HepG2 (cell line): Measurements from ENCODE around the gene ADAT3. TPM values are rescaled to one million over a fixed set of nuclear protein-coding genes. Genes with fewer than 3 reads are reported as not detected.

Experiments
- BHLHE40 ChIP-seq: IDR thresholded peaks from 2 replicates; pipeline ENCODE4 v1.6.1; 2011; ENCODE audit warnings: low read length, improper control_type of control experiment
- ELF4 ChIP-seq: sonication (generic); formaldehyde crosslinking; IDR thresholded peaks from 2 replicates; pipeline ENCODE4 v1.5.0; 2020; ENCODE audit warnings: missing genetic modification reagents, mild to moderate bottlenecking, moderate library complexity, borderline replicate concordance
- GPN1 ChIP-seq: sonication (generic); formaldehyde crosslinking; IDR thresholded peaks from 2 replicates; pipeline ENCODE4 v1.5.1; 2020; ENCODE audit warnings: missing genetic modification reagents, borderline replicate concordance
- HOXA7 ChIP-seq: sonication (generic); formaldehyde crosslinking; IDR thresholded peaks from 2 replicates; pipeline ENCODE4 v1.8.1; 2022; ENCODE audit warnings: mild to moderate bottlenecking, missing genetic modification reagents, moderate library complexity
- KDM5B ChIP-seq: sonication (generic); formaldehyde crosslinking; IDR thresholded peaks from 2 replicates; pipeline ENCODE4 v1.4.0; 2020; ENCODE audit warnings: missing genetic modification reagents, mild to moderate bottlenecking, borderline replicate concordance
- MXD4 ChIP-seq: IDR thresholded peaks from 2 replicates; pipeline ENCODE4 v1.6.1; 2016; ENCODE audit warnings: mild to moderate bottlenecking, missing biosample characterization, missing genetic modification reagents
- RBM39 ChIP-seq: fragments of 200-400 bp; formaldehyde crosslinking; IDR thresholded peaks from one replicate; pipeline ENCODE4 v1.6.1; 2018; ENCODE audit warnings: antibody characterized with exemption, mild to moderate bottlenecking, low read depth, low read length; ENCODE audit not compliant: poor library complexity, severe bottlenecking
- RNF2 ChIP-seq: fragments of 450-650 bp; conservative IDR thresholded peaks from 2 replicates; pipeline ENCODE4 v1.6.1; 2016; ENCODE audit warnings: low read depth
- SNAPC5 ChIP-seq: sonication (generic); formaldehyde crosslinking; IDR thresholded peaks from 2 replicates; pipeline ENCODE4 v1.8.1; 2023; ENCODE audit warnings: mild to moderate bottlenecking, missing genetic modification reagents, borderline replicate concordance
- ZBTB34 ChIP-seq: sonication (generic); formaldehyde crosslinking; IDR thresholded peaks from 2 replicates; pipeline ENCODE4 v1.8.0; 2022; ENCODE audit warnings: mild to moderate bottlenecking, missing genetic modification reagents
- ZBTB8A ChIP-seq: sonication (generic); formaldehyde crosslinking; IDR thresholded peaks from 2 replicates; pipeline ENCODE4 v1.4.0; 2020; ENCODE audit warnings: mild to moderate bottlenecking, low read depth, missing genetic modification reagents, borderline replicate concordance
- ZMAT3 ChIP-seq: sonication (generic); formaldehyde crosslinking; conservative IDR thresholded peaks from 2 replicates; pipeline ENCODE4 v1.7.0; 2021; ENCODE audit warnings: missing genetic modification reagents
- ZNF382 ChIP-seq: sonication (generic); formaldehyde crosslinking; IDR thresholded peaks from 2 replicates; pipeline ENCODE4 v1.5.0; 2020; ENCODE audit warnings: missing genetic modification reagents, mild to moderate bottlenecking, borderline replicate concordance
- ZNF615 ChIP-seq: sonication (generic); formaldehyde crosslinking; IDR thresholded peaks from 2 replicates; pipeline ENCODE4 v1.5.0; 2020; ENCODE audit warnings: mild to moderate bottlenecking, missing genetic modification reagents, borderline replicate concordance
- ZNF687 ChIP-seq: sonication (generic); formaldehyde crosslinking; IDR thresholded peaks from 2 replicates; pipeline ENCODE4 v1.5.1; 2020; ENCODE audit warnings: mild to moderate bottlenecking, missing genetic modification reagents, moderate library complexity
- ZNF703 ChIP-seq: sonication (generic); formaldehyde crosslinking; IDR thresholded peaks from 2 replicates; pipeline ENCODE4 v1.5.1; 2020; ENCODE audit warnings: missing genetic modification reagents, mild to moderate bottlenecking, moderate library complexity, borderline replicate concordance
- polyA plus RNA-seq, 8 experiments: library from polyadenylated mRNA; depleted of rRNA in 3 of 8; stranded (reverse) in 7 of 8; unstranded in 1 of 8; fragments of >200 nt; fragmentation: Illumina TruSeq in 4 of 8; extraction: Trizol in 4 of 8; gene quantifications; 2 replicates each; pipeline versions ENCODE4 v1.2.1 to v1.2.3, GENCODE V29; 2011 to 2016; ENCODE audit warnings: low read depth in 4 of 8, missing spikeins in 1 of 8, mixed read lengths in 1 of 8; ENCODE audit not compliant: insufficient read depth in 1 of 8
- total RNA-seq, 5 experiments: library from RNA; depleted of rRNA; stranded (reverse); fragments of >200 nt; fragmentation: Illumina TruSeq; extraction: Trizol; gene quantifications; 2 replicates each; pipeline ENCODE4 v1.2.3, GENCODE V29; 2016; ENCODE audit warnings: low read depth in 1 of 5
- TF ChIP-seq, protein P1 (sequence below): sonication (generic); formaldehyde crosslinking; IDR thresholded peaks from 2 replicates; pipeline ENCODE4 v1.4.0; 2020; ENCODE audit warnings: missing genetic modification reagents
- TF ChIP-seq, protein P2 (sequence below): sonication (generic); formaldehyde crosslinking; IDR thresholded peaks from 2 replicates; pipeline ENCODE4 v1.9.0; 2022; ENCODE audit warnings: low read depth, missing genetic modification reagents

Gene ADAT3
- total and polyA plus RNA-seq, 2 of the 13 experiments (the other 11 are each of a cell fraction or from before 2014, with no cell fraction given): 0.95 to 3.5 TPM

- TF ChIP-seq KDM5B (CRISPR knock-in tag) (no peak; the same call in 1 of the 2 replicates), ZBTB34 (CRISPR knock-in tag) (no peak), RNF2 (no peak), HOXA7 (CRISPR knock-in tag) (no peak), ELF4 (CRISPR knock-in tag) (no peak), ZMAT3 (CRISPR knock-in tag) (no peak; the same call in 1 of the 2 replicates), ZNF703 (no peak), MXD4 (CRISPR knock-in tag) (peak; percentile 97), GPN1 (CRISPR knock-in tag) (no peak), ZBTB8A (CRISPR knock-in tag) (no peak), ZNF382 (CRISPR knock-in tag) (no peak), RBM39 (no peak), BHLHE40 (peak; percentile 86), SNAPC5 (CRISPR knock-in tag) (no peak), ZNF615 (no peak), ZNF687 (CRISPR knock-in tag) (peak; percentile 61)
- TF ChIP-seq, protein P1, sequence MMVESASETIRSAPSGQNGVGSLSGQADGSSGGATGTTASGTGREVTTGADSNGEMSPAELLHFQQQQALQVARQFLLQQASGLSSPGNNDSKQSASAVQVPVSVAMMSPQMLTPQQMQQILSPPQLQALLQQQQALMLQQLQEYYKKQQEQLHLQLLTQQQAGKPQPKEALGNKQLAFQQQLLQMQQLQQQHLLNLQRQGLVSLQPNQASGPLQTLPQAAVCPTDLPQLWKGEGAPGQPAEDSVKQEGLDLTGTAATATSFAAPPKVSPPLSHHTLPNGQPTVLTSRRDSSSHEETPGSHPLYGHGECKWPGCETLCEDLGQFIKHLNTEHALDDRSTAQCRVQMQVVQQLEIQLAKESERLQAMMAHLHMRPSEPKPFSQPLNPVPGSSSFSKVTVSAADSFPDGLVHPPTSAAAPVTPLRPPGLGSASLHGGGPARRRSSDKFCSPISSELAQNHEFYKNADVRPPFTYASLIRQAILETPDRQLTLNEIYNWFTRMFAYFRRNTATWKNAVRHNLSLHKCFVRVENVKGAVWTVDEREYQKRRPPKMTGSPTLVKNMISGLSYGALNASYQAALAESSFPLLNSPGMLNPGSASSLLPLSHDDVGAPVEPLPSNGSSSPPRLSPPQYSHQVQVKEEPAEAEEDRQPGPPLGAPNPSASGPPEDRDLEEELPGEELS: no peak
- TF ChIP-seq, protein P2, sequence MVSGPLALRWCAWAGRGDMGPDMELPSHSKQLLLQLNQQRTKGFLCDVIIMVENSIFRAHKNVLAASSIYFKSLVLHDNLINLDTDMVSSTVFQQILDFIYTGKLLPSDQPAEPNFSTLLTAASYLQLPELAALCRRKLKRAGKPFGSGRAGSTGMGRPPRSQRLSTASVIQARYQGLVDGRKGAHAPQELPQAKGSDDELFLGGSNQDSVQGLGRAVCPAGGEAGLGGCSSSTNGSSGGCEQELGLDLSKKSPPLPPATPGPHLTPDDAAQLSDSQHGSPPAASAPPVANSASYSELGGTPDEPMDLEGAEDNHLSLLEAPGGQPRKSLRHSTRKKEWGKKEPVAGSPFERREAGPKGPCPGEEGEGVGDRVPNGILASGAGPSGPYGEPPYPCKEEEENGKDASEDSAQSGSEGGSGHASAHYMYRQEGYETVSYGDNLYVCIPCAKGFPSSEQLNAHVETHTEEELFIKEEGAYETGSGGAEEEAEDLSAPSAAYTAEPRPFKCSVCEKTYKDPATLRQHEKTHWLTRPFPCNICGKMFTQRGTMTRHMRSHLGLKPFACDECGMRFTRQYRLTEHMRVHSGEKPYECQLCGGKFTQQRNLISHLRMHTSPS (CRISPR knock-in tag): 0 out of 2 replicates have a peak, but pooled peaks have one; percentile 35
Observed at GRCh38 chr19:1863638-1864479, 41.3 kb upstream of the ADAT3 start (continued).
